DMS53 (cell line): ENCODE measurements around the gene PGC.

Experiments used
- DNase-seq: peaks from one replicate; lab custom pipeline; 2025; lab: John Stamatoyannopoulos, UW

The PGC gene

GRCh38 chr6:41746107-41746506 lies 1.1 kb downstream of the PGC start:
- DNase-seq: no peak

- DNase-seq: no peak
These were observed 2.9 kb downstream of the PGC start for GRCh38 chr6:41744236-41744787.

- DNase-seq: no peak
These were observed 3.6 kb downstream of the PGC start for GRCh38 chr6:41743406-41744235.

- no peak for DNase-seq
These were observed 5.3 kb downstream of the PGC start for GRCh38 chr6:41741625-41742490.

GRCh38 chr6:41740366-41741162 lies 6.6 kb downstream of the PGC start:
- no peak for DNase-seq

- no peak for DNase-seq
These were observed 8.2 kb downstream of the PGC start for GRCh38 chr6:41739041-41739440.

- DNase-seq: no peak
These were observed 9.5 kb downstream of the PGC start for GRCh38 chr6:41737591-41738130.

- no peak for DNase-seq
These were observed 10.2 kb downstream of the PGC start for GRCh38 chr6:41736800-41737555.

GRCh38 chr6:41736186-41736733 lies 10.9 kb downstream of the PGC start:
- DNase-seq: no peak

GRCh38 chr6:41735427-41736185 lies 11.6 kb downstream of the PGC start, which contains the start of gene TFEB:
Gene TFEB (minus strand): TSS chr6:41735608. CDS start chr6:41691213, 44,395 bp downstream.
- peak; percentile 97 for DNase-seq

- peak; percentile 85 for DNase-seq
These were observed 12.4 kb downstream of the PGC start for GRCh38 chr6:41734666-41735426.

GRCh38 chr6:41733707-41734665 lies 13.2 kb downstream of the PGC start:
- peak; percentile 88 for DNase-seq

- peak; percentile 36 for DNase-seq
These were observed 13.9 kb downstream of the PGC start for GRCh38 chr6:41733360-41733706.

- no peak for DNase-seq
These were observed 14.4 kb downstream of the PGC start for GRCh38 chr6:41732591-41733359.

GRCh38 chr6:41732149-41732548 lies 15.0 kb downstream of the PGC start:
- DNase-seq: no peak

GRCh38 chr6:41731561-41732086 lies 15.6 kb downstream of the PGC start:
- DNase-seq: no peak
